ENCODE data around the gene TULP3.
"Not testable (repeated sequence)": the region's sequence is repeated elsewhere in the genome, so short reads cannot be mapped to it uniquely, and the experiment has no call there.

The TULP3 gene, protein sequence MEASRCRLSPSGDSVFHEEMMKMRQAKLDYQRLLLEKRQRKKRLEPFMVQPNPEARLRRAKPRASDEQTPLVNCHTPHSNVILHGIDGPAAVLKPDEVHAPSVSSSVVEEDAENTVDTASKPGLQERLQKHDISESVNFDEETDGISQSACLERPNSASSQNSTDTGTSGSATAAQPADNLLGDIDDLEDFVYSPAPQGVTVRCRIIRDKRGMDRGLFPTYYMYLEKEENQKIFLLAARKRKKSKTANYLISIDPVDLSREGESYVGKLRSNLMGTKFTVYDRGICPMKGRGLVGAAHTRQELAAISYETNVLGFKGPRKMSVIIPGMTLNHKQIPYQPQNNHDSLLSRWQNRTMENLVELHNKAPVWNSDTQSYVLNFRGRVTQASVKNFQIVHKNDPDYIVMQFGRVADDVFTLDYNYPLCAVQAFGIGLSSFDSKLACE

DNA sequence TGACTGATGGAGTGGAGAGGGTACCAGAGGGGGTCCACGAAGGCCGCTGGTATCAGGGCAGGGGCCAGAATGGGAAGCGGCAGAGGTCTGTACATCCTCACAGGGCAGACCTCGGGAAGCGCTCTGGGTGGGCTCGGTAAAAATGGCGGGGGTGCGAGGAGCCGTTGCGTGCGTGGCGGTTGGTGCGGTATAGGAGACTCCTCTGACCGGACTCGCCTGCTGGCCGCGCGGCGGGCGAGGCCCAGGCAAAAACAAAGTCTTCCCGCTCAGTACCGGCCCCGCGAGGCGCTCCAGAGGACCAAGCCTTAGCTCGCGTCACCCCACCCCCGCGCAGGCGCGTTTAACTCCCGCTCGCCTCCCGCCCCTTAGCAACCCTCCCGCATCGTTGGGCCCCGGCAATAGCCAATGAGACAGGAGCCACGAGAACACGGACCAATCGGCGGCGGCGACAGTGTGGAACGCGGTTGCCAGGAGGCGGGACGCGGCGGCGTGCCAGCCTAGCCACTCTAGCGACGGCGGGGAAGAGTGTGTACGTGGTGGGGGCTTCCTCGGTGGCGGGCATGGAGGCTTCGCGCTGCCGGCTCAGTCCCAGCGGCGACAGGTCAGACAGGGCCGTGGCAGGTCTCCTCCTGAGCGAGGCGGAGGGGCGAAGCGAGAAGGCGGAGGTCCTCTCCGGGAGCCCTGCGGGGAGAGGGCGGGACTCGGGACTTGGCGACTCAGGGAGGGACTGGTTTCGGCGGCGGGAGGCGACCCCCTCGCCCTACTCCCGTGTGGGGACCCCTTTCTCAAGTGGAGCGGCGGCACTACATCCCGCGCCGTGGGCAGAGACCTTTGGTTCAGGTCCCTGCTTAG is at the start of gene TULP3:
TSS of gene TULP3 (plus strand) at position 504 of the 852 bp plus-strand sequence. CDS start at position 561, 57 bp downstream.
- peak; percentile 60 for DNase-seq

DNA sequence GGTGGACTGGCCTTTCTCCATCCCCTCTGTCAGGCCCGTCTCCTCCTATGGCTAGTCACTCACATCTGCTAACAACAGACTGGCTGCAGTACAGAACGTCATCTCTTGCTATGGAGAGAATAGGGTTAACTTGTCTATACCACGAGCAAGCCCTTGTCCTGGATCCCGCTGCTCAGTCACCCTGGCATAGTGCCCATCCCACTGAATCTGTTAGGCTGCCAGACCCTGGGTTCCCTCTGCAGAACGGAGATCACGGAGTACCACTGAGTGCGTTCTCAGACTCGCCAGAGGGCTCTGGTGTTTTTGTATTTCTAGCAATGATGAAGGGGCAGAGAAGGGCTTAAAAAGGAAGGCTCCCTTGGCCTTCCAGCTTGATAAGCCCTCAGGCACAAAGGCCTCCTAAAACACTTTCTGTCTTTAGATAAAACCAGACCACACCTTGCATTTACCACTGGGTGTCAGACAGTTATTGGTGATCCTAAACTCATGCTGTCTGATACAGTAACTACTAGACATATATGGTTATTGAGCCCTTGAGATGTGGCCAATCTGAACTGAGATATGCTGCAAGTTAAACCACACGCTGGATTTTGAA is 49.5 kb upstream of the TULP3 start:
- DNase-seq = no peak

DNA sequence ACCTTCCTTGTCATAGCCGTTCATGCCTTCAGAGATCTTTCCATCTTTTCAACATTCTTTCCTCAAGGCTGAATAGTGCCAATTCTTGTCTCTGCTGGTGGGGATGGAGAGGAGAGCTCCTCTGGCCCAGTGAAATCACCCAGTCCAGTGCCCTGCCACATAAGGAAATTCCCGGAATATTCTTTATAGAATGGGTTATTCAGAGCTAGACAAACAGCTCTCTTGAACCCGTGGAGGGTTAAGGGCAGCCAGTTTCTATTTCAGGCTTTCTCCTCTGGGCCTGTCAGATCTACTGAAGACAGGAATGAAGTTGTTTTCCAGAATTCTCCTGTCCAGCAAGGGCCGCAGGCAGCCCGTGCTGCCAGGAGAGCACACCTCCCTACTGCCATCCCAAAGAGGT is 47.7 kb upstream of the TULP3 start:
- no peak for DNase-seq

DNA sequence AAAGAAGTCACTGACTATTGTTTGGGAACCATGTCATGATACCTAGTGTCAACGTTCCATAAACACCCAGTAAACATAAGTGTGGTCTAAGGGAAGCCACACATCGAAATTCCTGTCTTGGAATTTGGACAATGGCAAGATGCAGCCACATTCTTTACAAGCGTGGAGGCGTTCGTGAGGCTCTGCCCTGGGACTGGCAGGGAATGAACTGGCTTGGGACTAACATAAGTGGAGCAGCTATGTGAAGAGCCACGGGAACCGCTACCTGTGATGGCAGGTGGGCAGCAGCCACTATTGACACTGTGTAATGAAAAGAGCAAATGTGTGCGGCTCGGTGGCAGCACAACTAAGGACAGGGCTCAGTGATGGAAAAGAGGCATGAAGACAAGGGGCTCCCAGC is 45.9 kb upstream of the TULP3 start:
- no peak for DNase-seq

DNA sequence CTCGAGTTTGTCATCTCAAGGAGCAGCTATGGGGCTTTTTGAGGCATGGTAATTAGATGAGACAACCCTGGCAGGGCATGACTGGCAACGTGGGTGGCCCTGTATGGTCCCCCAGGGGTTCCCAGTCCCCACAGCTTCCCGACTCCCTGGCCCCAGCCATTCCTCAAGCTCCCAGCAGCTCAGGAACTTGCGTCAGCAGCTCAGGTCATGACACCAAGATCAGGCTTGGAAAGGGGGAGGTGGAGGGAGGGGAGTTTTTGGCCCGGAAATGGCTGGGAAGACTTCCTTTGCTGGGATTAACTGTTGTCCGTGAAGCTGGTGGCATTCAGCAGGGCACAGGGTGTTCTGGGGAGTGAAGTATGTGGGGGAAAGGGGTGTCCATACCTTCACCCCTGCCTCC is 45.4 kb upstream of the TULP3 start:
- no peak for DNase-seq

DNA sequence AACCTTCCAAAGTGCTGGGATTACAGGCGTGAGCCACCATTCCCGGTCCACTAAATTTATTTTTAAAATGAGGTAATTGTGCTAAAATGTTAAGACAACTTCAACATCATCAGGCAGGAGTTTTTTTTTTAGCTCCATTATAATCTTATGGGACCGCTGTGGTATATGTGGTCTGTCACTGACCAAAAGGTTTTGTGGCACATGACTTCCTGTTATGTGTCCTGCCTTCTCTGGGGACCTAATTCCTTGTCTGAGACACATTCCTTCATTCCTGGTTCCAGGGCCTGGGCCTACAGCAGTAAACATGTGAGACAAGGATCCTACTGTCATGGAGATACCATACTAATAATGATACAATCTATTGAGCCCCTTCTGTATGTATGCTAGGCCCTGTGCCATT is 38.8 kb upstream of the TULP3 start:
- no peak for DNase-seq

DNA sequence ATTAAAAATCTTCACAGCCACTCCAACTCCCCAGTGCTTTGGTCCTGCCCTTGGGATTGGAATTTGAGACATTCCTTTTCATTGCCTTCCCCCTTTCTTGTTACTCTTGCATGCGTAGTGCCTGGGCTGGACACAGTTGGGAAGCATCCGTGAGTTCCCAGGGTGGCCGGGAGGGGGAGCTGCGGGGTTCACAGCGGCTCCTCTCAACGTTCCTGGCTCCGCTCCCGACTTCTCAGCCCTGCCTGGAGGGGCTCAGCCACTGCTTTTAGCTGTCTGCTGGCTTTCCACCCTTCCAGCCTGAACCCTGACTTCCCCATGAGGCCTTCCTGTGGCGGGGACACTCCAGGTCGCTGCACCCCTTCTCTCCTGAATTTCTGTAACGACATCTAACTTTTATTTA is 37.1 kb upstream of the TULP3 start:
- DNase-seq = no peak

DNA sequence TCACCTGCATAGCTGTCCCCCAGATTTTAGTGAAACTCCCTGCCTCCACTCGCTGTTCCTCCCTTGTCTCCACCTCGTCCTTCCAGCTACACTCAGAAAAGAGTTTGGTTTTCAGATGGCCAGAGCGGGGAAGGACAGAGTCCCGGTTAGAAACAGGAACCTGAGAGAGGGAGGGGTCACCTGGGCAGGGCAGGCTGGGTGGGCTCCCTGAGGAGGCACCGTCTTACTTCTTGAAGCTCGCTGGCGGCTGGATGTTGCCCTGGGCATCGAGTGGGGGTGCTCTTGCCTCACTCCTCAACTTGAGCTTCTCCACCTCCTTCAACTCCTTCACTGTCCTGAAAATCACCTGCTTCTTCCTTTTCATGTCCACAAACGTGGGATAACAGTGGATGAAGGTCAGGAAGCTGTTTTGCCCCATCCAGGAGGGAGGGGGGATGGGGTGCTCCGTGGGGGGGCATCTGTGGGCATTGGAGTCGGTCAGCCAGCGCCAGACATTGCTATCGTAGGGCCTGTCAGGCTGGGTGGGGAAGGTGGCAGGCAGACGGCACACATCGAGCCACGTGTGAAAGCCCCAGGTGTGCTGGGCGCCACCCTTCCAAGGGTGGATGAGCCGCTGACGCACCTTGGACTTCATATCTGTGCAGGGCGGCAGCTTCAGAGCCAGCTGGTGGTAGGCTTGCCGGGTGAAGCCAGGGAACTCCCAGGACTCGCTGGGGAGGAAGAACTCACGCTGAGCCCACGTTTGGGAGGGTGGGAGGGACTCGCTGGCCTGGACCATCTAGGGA is 35.8 kb upstream of the TULP3 start:
- DNase-seq = no peak

DNA sequence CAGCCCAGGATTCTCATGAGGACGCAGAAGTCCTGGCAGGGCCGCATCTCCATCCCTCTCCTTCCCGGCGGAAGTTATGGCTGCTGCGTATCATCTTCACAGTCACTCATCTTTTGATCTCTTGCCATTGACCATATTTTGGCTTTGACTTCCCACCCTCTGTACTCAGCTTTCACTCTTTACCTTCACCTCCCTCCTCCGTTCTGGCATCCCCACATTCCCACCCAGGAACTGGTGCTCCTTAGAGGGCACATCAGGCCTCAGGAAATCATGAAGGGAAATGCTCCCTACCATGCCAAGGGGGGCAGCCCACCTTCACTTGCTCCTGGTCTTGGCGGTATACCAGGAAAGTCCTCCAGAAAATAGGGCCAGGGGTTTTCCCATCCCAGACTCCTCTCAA is 35.1 kb upstream of the TULP3 start:
- no peak for DNase-seq

DNA sequence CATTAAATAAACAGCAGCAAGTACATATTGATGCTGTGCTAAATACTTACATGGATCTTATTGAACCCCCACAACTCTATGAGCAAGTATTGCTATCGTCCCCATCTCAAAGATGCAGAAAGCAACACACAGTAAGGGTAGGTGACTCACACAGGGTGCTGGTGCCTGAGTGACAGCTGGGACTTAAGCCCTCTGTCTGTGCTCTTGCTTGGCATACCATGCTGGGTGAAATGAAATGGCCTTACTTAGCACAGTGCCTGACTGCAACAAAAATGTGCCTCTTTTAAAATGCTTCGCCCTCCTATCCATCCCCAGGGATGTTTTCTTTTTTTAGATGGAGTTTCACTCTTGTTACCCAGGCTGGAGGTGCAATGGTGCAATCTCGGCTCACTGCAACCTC is 34.6 kb upstream of the TULP3 start:
- DNase-seq = no peak

DNA sequence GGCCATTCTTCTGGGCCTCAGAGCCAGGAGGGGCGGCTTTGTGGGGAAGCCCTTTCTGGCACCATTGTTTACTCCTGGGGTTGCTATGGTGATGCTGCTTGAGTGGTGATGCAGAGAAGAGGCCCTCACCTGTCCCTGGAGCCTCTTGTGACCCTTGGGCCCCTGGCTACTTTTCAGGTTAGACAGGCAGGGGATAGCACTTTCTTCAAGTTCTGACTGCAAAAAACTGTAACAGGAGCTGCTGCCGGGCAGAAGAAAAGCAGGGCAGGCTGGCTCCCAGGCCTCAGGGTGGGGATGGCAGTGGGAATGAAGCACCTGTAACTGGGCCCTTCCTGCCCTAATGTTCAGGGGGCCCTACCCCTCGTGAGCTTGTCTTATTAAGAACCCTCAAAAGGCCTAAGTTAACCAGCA is 33.7 kb upstream of the TULP3 start, which contains the start of gene TEX52:
TSS of gene TEX52 (minus strand) at position 19 of the 411 bp plus-strand sequence. CDS start at position 6, 13 bp downstream.
- no peak for DNase-seq

DNA sequence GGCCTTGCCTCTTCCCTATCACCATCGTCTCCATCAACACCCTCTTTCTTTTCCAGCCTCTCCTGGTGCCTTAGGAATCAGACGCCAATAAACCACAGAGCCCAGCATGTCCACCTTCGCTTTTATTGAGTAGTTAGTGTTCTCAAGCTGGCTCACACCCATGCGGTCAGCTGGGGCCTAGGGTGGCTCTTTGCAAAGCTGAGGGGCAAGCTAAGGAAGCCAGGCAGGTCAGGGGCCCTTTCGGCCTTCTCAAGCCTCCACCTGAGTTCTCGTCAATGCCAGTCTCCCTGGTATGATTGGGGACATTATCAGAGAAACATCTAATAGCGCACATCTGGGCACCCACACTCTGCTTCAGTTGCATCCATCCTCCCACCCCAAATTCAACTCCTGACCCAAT is 33.1 kb upstream of the TULP3 start:
- DNase-seq = no peak

DNA sequence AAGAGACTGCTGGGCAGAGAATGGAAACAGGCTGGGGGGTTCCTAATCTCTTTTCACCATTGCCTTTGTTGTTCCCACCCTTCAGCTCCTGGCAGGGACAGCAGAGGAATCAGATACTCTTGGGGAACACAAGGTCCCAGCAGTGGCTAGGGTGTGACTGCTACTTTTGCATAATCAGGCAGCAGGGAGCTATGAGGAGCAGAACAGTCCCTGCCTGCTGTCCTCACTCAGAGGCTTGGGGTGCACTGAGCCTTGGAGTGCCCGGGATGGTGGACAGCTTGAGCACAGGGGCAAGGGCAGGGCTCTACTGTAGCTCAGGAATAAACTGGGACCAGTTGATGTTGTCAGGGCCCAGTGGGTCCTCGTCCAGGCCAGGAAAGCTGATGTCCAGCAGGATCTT is 32.4 kb upstream of the TULP3 start:
- DNase-seq = no peak

DNA sequence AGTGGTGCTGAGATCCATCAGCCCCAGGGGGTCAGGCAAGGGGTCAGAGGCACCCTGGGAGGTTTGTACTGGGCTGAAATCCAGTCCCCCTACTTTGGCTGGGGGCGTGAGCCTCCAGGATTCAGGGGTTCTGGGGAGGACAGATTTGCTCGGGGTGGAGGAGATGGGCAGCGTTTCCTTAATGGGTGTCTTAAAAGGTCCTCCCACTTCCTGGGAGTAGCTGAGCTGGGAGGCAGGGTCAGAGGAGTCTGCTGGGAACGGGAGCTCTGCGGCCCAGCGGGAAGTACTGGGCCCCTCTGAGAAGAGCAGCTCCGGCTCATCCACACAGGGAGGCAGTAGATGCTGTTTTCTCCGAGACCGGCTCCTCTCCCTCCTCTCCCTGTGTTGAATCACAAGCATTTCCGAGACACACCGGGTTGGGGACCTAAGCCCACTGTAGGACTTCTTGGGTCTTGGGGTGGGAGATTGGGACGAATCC is 31.7 kb upstream of the TULP3 start:
- DNase-seq = no peak

DNA sequence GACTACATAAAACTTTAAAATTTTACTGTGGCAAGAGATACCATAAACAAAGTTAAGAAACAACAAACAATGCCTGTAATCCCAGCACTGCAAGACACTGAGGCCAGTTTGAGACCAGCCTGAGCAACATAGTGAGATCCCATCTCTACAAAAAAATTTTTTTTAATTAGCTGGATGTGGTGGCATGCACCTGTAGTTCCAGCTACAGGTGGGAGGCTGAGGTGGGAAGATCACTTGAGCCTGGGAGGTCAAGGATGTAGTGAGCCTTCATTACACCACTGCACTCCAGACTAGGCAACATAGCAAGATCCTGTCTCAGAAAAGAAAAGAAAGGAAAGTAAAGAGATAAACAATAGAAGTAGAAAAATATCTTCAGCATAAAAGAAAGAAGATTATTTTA is 30.5 kb upstream of the TULP3 start:
- no peak for DNase-seq

DNA sequence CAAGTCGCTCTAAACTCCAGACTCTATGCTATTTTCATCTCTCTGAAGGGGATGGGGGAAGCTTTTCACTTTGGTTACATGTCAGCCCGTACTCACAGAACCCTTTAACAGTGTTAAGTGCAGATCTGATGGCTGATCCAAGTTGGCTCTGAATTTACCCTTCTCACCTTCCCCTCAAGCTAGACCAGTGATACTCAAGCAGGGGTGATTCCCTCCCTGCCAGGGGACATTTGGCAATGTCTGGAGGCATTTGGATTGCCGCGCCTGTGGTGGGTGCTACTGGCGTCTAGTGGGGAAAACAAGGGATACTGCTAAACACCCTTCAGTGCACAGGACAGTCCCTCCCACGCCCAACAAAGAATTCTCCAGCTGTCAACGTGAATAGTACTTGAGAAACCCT is 27.8 kb upstream of the TULP3 start:
- DNase-seq = no peak

DNA sequence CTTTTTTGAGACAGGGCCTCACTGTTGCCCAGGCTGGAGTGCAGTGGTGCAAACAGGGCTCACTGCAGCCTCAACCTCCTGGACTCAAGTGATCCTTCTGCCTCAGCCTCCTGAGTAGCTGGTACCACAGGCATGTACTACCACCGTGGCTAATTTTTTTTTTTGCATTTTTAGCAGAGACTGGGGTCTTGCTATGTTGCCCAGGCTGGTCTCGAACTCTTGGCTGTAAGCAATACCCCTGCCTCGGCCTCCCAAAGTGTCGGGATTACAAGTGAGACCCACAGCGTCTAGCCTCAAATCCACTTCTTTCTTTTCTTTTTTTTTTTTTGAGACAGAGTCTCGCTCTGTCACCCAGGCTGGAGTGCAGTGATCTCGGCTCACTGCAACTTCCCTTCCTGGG is 27.3 kb upstream of the TULP3 start:
- not testable (repeated sequence) for DNase-seq

DNA sequence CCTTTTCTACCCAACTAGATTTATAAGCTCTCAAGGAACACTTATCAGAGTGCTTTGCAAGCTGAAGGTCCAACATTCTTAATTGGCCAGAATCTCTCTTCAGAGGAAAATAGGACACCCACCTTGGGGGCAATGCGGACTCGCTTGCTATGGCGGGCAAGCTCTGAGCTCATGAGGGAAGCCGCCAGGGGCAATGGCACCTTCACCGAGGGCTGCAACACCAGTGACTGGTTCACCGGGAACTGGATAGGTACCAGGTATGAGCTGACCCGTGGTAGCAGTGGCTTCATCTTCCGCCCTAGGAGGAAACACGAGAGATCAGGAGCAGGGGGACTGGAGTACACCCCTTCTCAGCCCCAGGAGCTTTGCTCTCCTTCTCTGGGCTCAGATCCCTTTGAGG is 26.5 kb upstream of the TULP3 start:
- no peak for DNase-seq

DNA sequence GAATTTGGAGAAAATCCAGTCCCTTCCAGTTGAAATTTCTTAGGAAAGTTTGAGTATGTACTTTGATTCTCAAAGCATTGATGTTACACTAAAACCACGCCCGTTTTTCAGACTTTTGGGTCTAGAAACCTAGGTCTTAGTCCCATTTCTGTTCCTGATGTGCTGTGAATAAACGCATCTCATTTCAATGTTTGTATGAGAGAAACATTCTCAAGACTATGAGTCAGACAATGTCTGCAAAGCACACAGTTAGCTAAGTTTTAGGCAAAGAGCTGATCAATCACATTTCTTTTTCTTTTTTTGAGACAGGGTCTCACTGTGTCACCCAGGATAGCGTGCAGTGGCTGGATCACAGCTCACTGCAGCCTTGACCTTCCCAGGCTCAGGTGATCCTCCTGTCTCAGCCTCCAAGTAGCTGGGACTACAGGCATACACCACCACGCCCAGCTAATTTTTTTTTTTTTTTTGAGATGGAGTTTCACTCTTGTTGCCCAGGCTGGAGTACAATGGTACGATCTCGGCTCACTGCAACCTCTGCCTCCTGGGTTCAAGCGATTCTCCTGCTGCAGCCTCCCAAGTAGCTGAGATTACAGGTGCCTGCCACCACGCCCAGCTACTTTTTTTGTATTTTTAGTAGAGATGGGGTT is 21.6 kb upstream of the TULP3 start:
- DNase-seq = not testable (repeated sequence)

DNA sequence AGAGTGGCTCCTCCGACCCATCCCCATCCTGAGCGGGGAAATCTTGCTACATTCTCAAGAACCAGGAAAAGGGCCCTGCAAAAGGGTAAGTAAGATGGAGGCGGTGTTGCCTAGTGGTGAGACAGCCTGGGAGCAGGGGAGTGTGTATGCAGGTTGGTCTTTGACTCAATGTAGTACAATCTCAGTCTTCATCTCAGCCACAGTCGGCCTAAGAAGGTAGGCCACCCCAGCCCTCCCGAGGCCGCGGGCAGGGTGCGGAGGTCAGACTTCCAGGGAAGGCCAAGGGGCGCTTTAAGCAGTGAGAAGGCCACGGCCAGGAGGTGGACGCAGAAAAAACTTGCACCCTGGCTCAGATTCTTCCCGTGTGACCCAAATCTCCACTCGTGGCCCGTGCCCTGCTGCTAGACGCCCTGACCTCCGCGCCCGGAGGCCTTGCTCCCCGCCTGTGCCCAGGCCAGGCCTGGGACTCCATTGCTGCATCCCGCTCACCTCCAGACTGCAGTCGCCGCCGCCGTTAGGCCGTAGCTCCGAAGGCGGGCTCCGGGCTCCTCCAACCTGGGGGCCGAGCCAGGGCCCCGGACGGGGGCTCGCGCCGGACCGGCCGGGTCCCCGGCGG is 14.2 kb upstream of the TULP3 start:
- DNase-seq = no peak

Measured in cortex of kidney (tissue), 1 donor.